ENCODE data around the gene LSP1. TPM values are rescaled to one million over a fixed set of nuclear protein-coding genes. Genes with fewer than 3 reads are reported as not detected.

LSP1 gene
- total and polyA plus RNA-seq, 2 of the 4 experiments (the other 2 are of a cell fraction), result not detected

DNA sequence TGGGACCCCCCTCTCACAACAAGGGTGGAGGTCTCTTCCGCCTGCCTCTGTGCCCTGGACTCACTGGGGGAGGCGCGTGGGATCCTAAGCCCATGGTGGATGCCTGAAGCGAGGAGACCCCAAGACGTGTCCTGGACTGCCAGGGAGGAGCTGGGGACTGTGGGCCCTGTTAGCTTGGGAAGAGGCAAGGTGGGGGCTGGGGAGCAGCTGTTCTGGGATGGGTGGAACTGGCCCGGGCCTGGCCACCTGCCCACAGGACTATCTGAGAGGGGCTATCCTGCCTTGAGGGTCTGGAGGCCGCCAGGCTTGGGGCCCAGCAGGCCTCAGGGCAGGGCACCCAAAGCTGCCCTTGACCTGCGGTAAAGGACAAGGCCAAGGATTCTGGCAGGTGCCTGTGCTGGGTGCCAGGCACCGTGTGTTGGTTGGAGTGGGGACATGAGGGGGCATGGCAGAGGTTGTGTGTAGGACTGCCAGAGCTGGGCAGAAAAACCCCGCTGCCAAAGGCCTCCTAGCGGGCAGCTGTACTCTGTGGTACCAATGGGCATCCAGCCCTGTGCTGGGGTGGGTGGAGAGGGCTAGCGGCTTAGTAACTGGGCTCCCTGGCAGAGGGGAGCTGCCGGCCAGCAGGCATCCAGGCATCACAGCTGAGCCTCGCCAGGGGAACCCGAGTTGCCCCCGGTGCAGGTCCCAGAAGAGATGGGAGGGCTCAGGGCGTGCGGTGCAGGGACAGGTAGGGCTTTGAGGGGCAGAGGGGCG, 670 bp downstream of the LSP1 start:
- no peak for ATAC-seq (ENCODE audit: low read depth)
- in situ Hi-C loops (cut with MboI; ENCODE audit: low sequenced_read_pairs), result no loop called here

More for the DNA sequence above, 670 bp downstream of the LSP1 start:
- no peak overlapping the region for H2BK120ac ChIP-seq (ENCODE audit: low read depth, low read length)
- H4K20me1 ChIP-seq (ENCODE audit: insufficient read depth, low read length), result no peaks in the 10 kb centered on the region
- no peak for DNase-seq
- dilution Hi-C loops (cut with HindIII; ENCODE audit: low sequenced_read_pairs, unreplicated experiment), result no loop called here
- no peak overlapping the region for H4K8ac ChIP-seq (ENCODE audit: low read depth in 2 of 2, low read length in 2 of 2)
- H3K79me1 ChIP-seq (ENCODE audit: low read depth in 1 of 2, low read length in 2 of 2), result no peaks in the 10 kb centered on the region
- no peaks in the 10 kb centered on the region for H3K4me1 ChIP-seq (ENCODE audit: control insufficient read depth, insufficient read depth, low read length)
- H3K9me3 ChIP-seq (ENCODE audit: control insufficient read depth, insufficient read depth, low read length), result no peaks in the 10 kb centered on the region
- no peak overlapping the region for H2BK5ac ChIP-seq (ENCODE audit: low read depth, low read length, poor library complexity, severe bottlenecking)
- no peak overlapping the region for H2AK9ac ChIP-seq (replicated peaks; ENCODE audit: low read depth, low read length, poor library complexity)
- no peak overlapping the region for H3K18ac ChIP-seq (ENCODE audit: low read depth, low read length)
- no TSS peak for BruUV-seq (replicated peaks)
- H3K36me3 ChIP-seq (ENCODE audit: control insufficient read depth, insufficient read depth, low read length), result no peaks in the 10 kb centered on the region
- H4K5ac ChIP-seq (ENCODE audit: low read depth, low read length), result no peak overlapping the region
- H2AK5ac ChIP-seq (ENCODE audit: low read depth, low read length), result no peak overlapping the region
- WGBS, 2 experiments (ENCODE audit: extremely low coverage in 2 of 2, insufficient read length in 1 of 2), result 60% methylated on average over 8 of the region's 19 CpGs; no CpG with 5 or more reads in 1 of the 2 experiments
- H4K91ac ChIP-seq (ENCODE audit: insufficient read depth, low read depth, low read length), result no peak overlapping the region
- no peak overlapping the region for H2BK15ac ChIP-seq (ENCODE audit: low read depth, low read length)
- ChIA-PET POLR2A (ENCODE audit: unreplicated experiment) (no interaction called here), CTCF (no interaction called here)
- H3K4me2 ChIP-seq (ENCODE audit: low read depth, low read length), result no peak overlapping the region
- TF ChIP-seq MAZ (IDR thresholded peaks at IDR 0.05; ENCODE audit: borderline replicate concordance, low read depth, low read length) (no peak), MXI1 (IDR thresholded peaks at IDR 0.05; ENCODE audit: borderline replicate concordance, low read depth, low read length) (no peak)
- no peak overlapping the region for H3K4me3 ChIP-seq (ENCODE audit: insufficient read depth, low read depth, low read length)
- H3K27me3 ChIP-seq (ENCODE audit: control insufficient read depth, insufficient read depth, low read length), result peaks cover 37% of the 10 kb centered on the region
- H3K56ac ChIP-seq (ENCODE audit: extremely low read depth, insufficient read depth, low read length), result no peak overlapping the region
- no peak overlapping the region for H3K4ac ChIP-seq (ENCODE audit: low read depth, low read length)
- intact Hi-C loops (cut with micrococcal nuclease), result no loop called here
- H2AFZ ChIP-seq (replicated peaks; ENCODE audit: low read length, poor library complexity), result no peak overlapping the region
- H2BK20ac ChIP-seq (ENCODE audit: low read depth, low read length), result no peak overlapping the region
- H3K9me1 ChIP-seq (ENCODE audit: insufficient read depth, low read length), result no peaks in the 10 kb centered on the region
- H3K23ac ChIP-seq (ENCODE audit: low read depth, low read length), result no peak overlapping the region
- no peak overlapping the region for H3K27ac ChIP-seq (ENCODE audit: insufficient read depth, low read length)
- H3K14ac ChIP-seq (replicated peaks; ENCODE audit: low read depth, low read length), result no peak overlapping the region
- no peak overlapping the region for H3K9ac ChIP-seq (ENCODE audit: low read depth, low read length)
